Renal pelvis (tissue), 4 donors: Measurements from ENCODE around the gene SPPL2A. TPM values are rescaled to one million over a fixed set of nuclear protein-coding genes. Genes with fewer than 3 reads are reported as not detected.
"Not testable (repeated sequence)": the region's sequence is repeated elsewhere in the genome, so short reads cannot be mapped to it uniquely, and the experiment has no call there.

Experiments
- DNase-seq: peaks from one replicate; pipeline ENCODE4 v3.0.0-alpha.2; 2013
- polyA plus RNA-seq, 3 donors: library from polyadenylated mRNA; unstranded; fragments of 120-200 nt; gene quantifications; one replicate each; pipeline ENCODE4 v1.2.1, GENCODE V29; 2013; ENCODE audit not compliant: insufficient read length in 3 of 3

SPPL2A gene
- polyA plus RNA-seq, 3 donors: 78.7 to 107 (median 101) TPM

GRCh38 chr15:50697109-50697797, 68.3 kb downstream of the SPPL2A start:
- no peak for DNase-seq

GRCh38 chr15:50694634-50695165, 70.8 kb downstream of the SPPL2A start:
- DNase-seq: not testable (repeated sequence)

- DNase-seq: no peak
Measured at GRCh38 chr15:50687302-50687902, 78.1 kb downstream of the SPPL2A start.

- peak; percentile 91 for DNase-seq
Measured at GRCh38 chr15:50686469-50687301, 78.8 kb downstream of the SPPL2A start, which contains the start of gene TRPM7. Gene TRPM7, minus strand, starts transcription at chr15:50686797. Its CDS starts 264 bp downstream, at chr15:50686533.

- peak; percentile 58 for DNase-seq
Measured at GRCh38 chr15:50685976-50686468, 79.5 kb downstream of the SPPL2A start.

GRCh38 chr15:50685191-50685975, 80.1 kb downstream of the SPPL2A start:
- DNase-seq: no peak

- no peak for DNase-seq
Measured at GRCh38 chr15:50681467-50681866, 84.0 kb downstream of the SPPL2A start.

GRCh38 chr15:50676799-50677483, 88.6 kb downstream of the SPPL2A start:
- no peak for DNase-seq

GRCh38 chr15:50675535-50676144, 89.9 kb downstream of the SPPL2A start:
- peak; percentile 34 for DNase-seq

- DNase-seq: no peak
Measured at GRCh38 chr15:50670115-50670514, 95.4 kb downstream of the SPPL2A start.

GRCh38 chr15:50669611-50670010, 95.9 kb downstream of the SPPL2A start:
- no peak for DNase-seq

- DNase-seq: no peak
Measured at GRCh38 chr15:50665938-50666337, 99.6 kb downstream of the SPPL2A start.

GRCh38 chr15:50655555-50655954, 110.0 kb downstream of the SPPL2A start:
- DNase-seq: no peak

GRCh38 chr15:50653156-50653743, 112.3 kb downstream of the SPPL2A start:
- DNase-seq: no peak

- DNase-seq: no peak
Measured at GRCh38 chr15:50652671-50653070, 112.8 kb downstream of the SPPL2A start.
